SK-N-SH (cell line): Measurements from ENCODE around the gene MMP28. TPM values are rescaled to one million over a fixed set of nuclear protein-coding genes. Genes with fewer than 3 reads are reported as not detected.
A peak's percentile ranks its signal among the peaks of the same experiment; 100 is the strongest.

ENCODE experiments used
- CTCF ChIA-PET: fragments of 300-600, 350-600 bp; formaldehyde crosslinking; extraction: SDS; loops from one replicate; lab custom pipeline; 2021; lab: Yijun Ruan, JAX
- POLR2A ChIA-PET: fragments of 350-600 bp; sonication (Branson Sonifier 250); formaldehyde crosslinking; extraction: SDS; loops from one replicate; lab custom pipeline; 2020; ENCODE audit warnings: antibody characterized with exemption, inconsistent platforms; lab: Yijun Ruan, JAX
- DNase-seq: peaks from one replicate; pipeline ENCODE4 v3.0.0; 2012
- H2AFZ ChIP-seq: fragments of 200-600 bp; sonication (generic); 2 replicates; pipeline ENCODE4 v1.8.1; 2016; ENCODE audit warnings: antibody characterized with exemption, mild to moderate bottlenecking, low read depth
- H3F3A ChIP-seq: fragments of 200-600 bp; sonication (generic); replicated peaks from 2 replicates; pipeline ENCODE3; 2016; ENCODE audit warnings: antibody characterized with exemption, mild to moderate bottlenecking; ENCODE audit not compliant: insufficient read depth
- H3K27ac ChIP-seq, 2 experiments: fragments of 200-500 bp in 1 of 2; fragments of 200-600 bp in 1 of 2; sonication (Bioruptor generic) in 1 of 2; sonication (generic), shearing (Covaris generic) in 1 of 2; 2 replicates each; pipeline versions ENCODE4 v1.5.1 to v1.6.1; 2014 to 2016; ENCODE audit warnings: low read depth in 2 of 2, inconsistent platforms in 1 of 2, low read length in 1 of 2, mild to moderate bottlenecking in 1 of 2, mixed read lengths in 1 of 2
- H3K27me3 ChIP-seq: fragments of 200-600 bp; sonication (generic), shearing (Covaris generic); 2 replicates; pipeline ENCODE4 v1.6.1; 2016; ENCODE audit warnings: mixed run types; ENCODE audit not compliant: insufficient read depth
- H3K36me3 ChIP-seq, 2 experiments: fragments of 200-500 bp in 1 of 2; fragments of 200-600 bp in 1 of 2; sonication (Bioruptor generic) in 1 of 2; sonication (generic) in 1 of 2; replicated peaks in 1 of 2; 2 replicates each; pipeline versions ENCODE3 to v1.5.1; 2014 to 2016; ENCODE audit warnings: low read length in 1 of 2, mild to moderate bottlenecking in 1 of 2; ENCODE audit not compliant: insufficient read depth in 2 of 2, control insufficient read depth in 1 of 2
- H3K4me1 ChIP-seq, 2 experiments: fragments of 200-500 bp in 1 of 2; fragments of 200-600 bp in 1 of 2; sonication (Bioruptor generic) in 1 of 2; sonication (generic), shearing (Covaris generic) in 1 of 2; 2 replicates each; pipeline versions ENCODE4 v1.5.1 to v1.6.1; 2014 to 2016; ENCODE audit warnings: low read depth in 1 of 2, low read length in 1 of 2, mixed run types in 1 of 2; ENCODE audit not compliant: insufficient read depth in 2 of 2, control insufficient read depth in 1 of 2
- H3K4me2 ChIP-seq: fragments of 200-600 bp; sonication (generic), shearing (Covaris generic); 2 replicates; pipeline ENCODE4 v1.6.1; 2017; ENCODE audit warnings: mixed run types
- H3K4me3 ChIP-seq, 2 experiments: fragments of 200-500 bp in 1 of 2; fragments of 200-600 bp in 1 of 2; sonication (Bioruptor generic) in 1 of 2; sonication (generic), shearing (Covaris generic) in 1 of 2; 2 replicates each; pipeline versions ENCODE4 v1.5.1 to v1.8.1; 2014 to 2016; ENCODE audit warnings: low read depth in 2 of 2, inconsistent platforms in 1 of 2, low read length in 1 of 2, mild to moderate bottlenecking in 1 of 2, mixed read lengths in 1 of 2, moderate library complexity in 1 of 2
- H3K79me2 ChIP-seq: fragments of 200-600 bp; sonication (generic); 2 replicates; pipeline ENCODE4 v1.8.1; 2017; ENCODE audit warnings: mild to moderate bottlenecking; ENCODE audit not compliant: insufficient read depth
- H3K9ac ChIP-seq: fragments of 200-600 bp; sonication (generic); 2 replicates; pipeline ENCODE4 v1.6.1; 2017; ENCODE audit warnings: mixed run types
- H3K9me2 ChIP-seq: fragments of 200-600 bp; sonication (generic); 2 replicates; pipeline ENCODE4 v1.6.1; 2017; ENCODE audit warnings: mixed run types
- H3K9me3 ChIP-seq: fragments of 200-600 bp; sonication (generic); 2 replicates; pipeline ENCODE4 v1.6.1; 2017; ENCODE audit warnings: mixed run types, mild to moderate bottlenecking, moderate library complexity
- H4K20me1 ChIP-seq: fragments of 200-600 bp; sonication (generic); 2 replicates; pipeline ENCODE4 v1.6.1; 2017; ENCODE audit warnings: mild to moderate bottlenecking, mixed run types; ENCODE audit not compliant: insufficient read depth
- CHD2 ChIP-seq: fragments of 150-350 bp; IDR thresholded peaks from 2 replicates; pipeline ENCODE4 v1.6.1; 2018; ENCODE audit warnings: low read length; ENCODE audit not compliant: partially characterized antibody
- ELF1 ChIP-seq: IDR thresholded peaks from 2 replicates; pipeline ENCODE4 v1.4.0; 2012
- FOSL2 ChIP-seq: IDR thresholded peaks from 2 replicates; pipeline ENCODE4 v1.4.0; 2012; ENCODE audit warnings: low read depth, mild to moderate bottlenecking, moderate library complexity, borderline replicate concordance
- FOXM1 ChIP-seq: IDR thresholded peaks from 2 replicates; pipeline ENCODE4 v1.4.0; 2012; ENCODE audit warnings: low read depth, mild to moderate bottlenecking
- JUND ChIP-seq: IDR thresholded peaks from 2 replicates; pipeline ENCODE4 v1.4.0; 2012
- MAX ChIP-seq: IDR thresholded peaks from 2 replicates; pipeline ENCODE4 v1.4.0; 2012; ENCODE audit warnings: low read depth
- MEF2A ChIP-seq: IDR thresholded peaks from 2 replicates; pipeline ENCODE4 v1.4.0; 2012; ENCODE audit warnings: low read depth, borderline replicate concordance
- NRF1 ChIP-seq: IDR thresholded peaks from 2 replicates; pipeline ENCODE4 v1.6.1; 2012; ENCODE audit warnings: low read depth, mild to moderate bottlenecking, low read length
- RAD21 ChIP-seq: IDR thresholded peaks from 2 replicates; pipeline ENCODE4 v1.6.1; 2012; ENCODE audit warnings: mild to moderate bottlenecking, low read length
- RCOR1 ChIP-seq: fragments of 150-350 bp; IDR thresholded peaks from 2 replicates; pipeline ENCODE4 v1.6.1; 2017; ENCODE audit warnings: antibody characterized with exemption, low read length
- RFX5 ChIP-seq: IDR thresholded peaks from 2 replicates; pipeline ENCODE4 v1.6.1; 2012; ENCODE audit warnings: mild to moderate bottlenecking, improper control_type of control experiment, low read length
- RXRA ChIP-seq: IDR thresholded peaks from 2 replicates; pipeline ENCODE4 v1.4.0; 2012; ENCODE audit warnings: low read depth, mild to moderate bottlenecking, borderline replicate concordance
- SMC3 ChIP-seq: IDR thresholded peaks from 2 replicates; pipeline ENCODE4 v1.6.1; 2012; ENCODE audit warnings: low read depth, low read length, improper control_type of control experiment
- TAF1 ChIP-seq: IDR thresholded peaks from 2 replicates; pipeline ENCODE4 v1.6.1; 2012; ENCODE audit warnings: low read depth, mild to moderate bottlenecking, low read length, moderate library complexity, borderline replicate concordance
- TEAD4 ChIP-seq: IDR thresholded peaks from 2 replicates; pipeline ENCODE4 v1.4.0; 2012; ENCODE audit warnings: mild to moderate bottlenecking, borderline replicate concordance; ENCODE audit not compliant: insufficient read depth
- YY1 ChIP-seq: IDR thresholded peaks from 2 replicates; pipeline ENCODE4 v1.4.0; 2012; ENCODE audit warnings: low read depth, mild to moderate bottlenecking
- WGBS: methylation state at CpG from one replicate; pipeline ENCODE4 v1.1.6; 2017; ENCODE audit warnings: low lambda C conversion rate; 5-methylcytosine and 5-hydroxymethylcytosine counted together
- polyA plus RNA-seq, 3 experiments: library from polyadenylated mRNA; depleted of rRNA; stranded (reverse); fragments of >200 nt; gene quantifications; 2 replicates each; pipeline ENCODE4 v1.2.3, GENCODE V29; 2012
- TF ChIP-seq, protein P1 (sequence below): fragments of 200-600 bp; sonication (generic); IDR thresholded peaks from 2 replicates; pipeline ENCODE4 v1.6.1; 2017; ENCODE audit warnings: antibody characterized with exemption, mild to moderate bottlenecking, moderate library complexity
- TF ChIP-seq, protein P2 (sequence below): IDR thresholded peaks from 2 replicates; pipeline ENCODE4; 2012

Gene MMP28
- polyA plus RNA-seq, 1 of the 3 experiments (the other 2 are of a cell fraction), result 0.33 TPM

GRCh38 chr17:35807371-35808144 is 12.1 kb upstream of the MMP28 start:
- DNase-seq, result no peak
- H2AFZ ChIP-seq, result no peak overlapping the region

DNA sequence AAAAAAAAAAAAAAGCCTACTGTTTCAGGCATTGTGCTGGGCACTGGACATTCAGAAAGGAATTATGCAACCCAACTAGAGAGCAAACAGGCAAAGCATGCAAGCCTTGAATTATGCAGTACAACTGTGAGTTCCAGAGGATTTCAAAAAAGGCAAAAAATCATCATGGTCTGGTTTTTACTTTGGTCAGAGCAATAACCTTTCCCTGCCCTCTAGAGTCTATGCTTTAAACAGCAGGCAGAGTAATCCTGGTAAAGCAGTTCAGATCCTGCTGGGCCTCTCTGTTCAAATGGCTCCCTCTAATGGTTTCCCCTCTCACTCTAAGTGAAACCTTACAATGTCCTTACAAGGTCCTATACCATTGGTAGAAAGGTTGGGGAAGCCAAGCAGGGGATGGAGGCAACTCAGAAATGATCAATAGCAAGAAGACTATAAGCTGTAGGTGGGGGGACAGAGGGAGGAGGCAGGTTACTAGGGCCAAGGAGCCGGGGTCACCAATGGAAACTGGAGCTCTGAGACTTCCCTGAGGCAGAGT is 9.3 kb upstream of the MMP28 start:
- H2AFZ ChIP-seq, result no peak overlapping the region
- peak overlapping the region in 1 of 2 experiments; percentile 30; a peak in 1 of 4 replicates for H3K27ac ChIP-seq
- WGBS, result 24% methylated on average over 1 of the region's 1 CpG
- ChIA-PET POLR2A (interaction anchor here (0.6 to 1.4 kb wide), 2 partner anchors 29 to 41 kb away, joined by 4 to 7 read pairs; no protein-coding TSS in a partner anchor), CTCF (interaction anchor here (0.6 to 13.5 kb wide), 22 partner anchors 10 to 232 kb away, joined by 3 to 809 read pairs (median 4); partner anchors contain the start of genes C17orf50, MMP28 and RASL10B)
- no peak for TF ChIP-seq YY1
- peak; percentile 58 for TF ChIP-seq RCOR1
- TF ChIP-seq SMC3, result peak; percentile 100
- 0 out of 2 replicates have a peak, but pooled peaks have one; percentile 44 for TF ChIP-seq RFX5
- TF ChIP-seq JUND, result no peak
- TF ChIP-seq MEF2A, result no peak
- TF ChIP-seq CHD2, result peak; percentile 61
- peak; percentile 43; the same call in 1 of the 2 replicates for TF ChIP-seq NRF1
- peak; percentile 100 for TF ChIP-seq RAD21
- TF ChIP-seq, protein P1, sequence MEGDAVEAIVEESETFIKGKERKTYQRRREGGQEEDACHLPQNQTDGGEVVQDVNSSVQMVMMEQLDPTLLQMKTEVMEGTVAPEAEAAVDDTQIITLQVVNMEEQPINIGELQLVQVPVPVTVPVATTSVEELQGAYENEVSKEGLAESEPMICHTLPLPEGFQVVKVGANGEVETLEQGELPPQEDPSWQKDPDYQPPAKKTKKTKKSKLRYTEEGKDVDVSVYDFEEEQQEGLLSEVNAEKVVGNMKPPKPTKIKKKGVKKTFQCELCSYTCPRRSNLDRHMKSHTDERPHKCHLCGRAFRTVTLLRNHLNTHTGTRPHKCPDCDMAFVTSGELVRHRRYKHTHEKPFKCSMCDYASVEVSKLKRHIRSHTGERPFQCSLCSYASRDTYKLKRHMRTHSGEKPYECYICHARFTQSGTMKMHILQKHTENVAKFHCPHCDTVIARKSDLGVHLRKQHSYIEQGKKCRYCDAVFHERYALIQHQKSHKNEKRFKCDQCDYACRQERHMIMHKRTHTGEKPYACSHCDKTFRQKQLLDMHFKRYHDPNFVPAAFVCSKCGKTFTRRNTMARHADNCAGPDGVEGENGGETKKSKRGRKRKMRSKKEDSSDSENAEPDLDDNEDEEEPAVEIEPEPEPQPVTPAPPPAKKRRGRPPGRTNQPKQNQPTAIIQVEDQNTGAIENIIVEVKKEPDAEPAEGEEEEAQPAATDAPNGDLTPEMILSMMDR, result peak; percentile 95
- H3K9ac ChIP-seq, result no peak overlapping the region
- no peak overlapping the region for H3K4me2 ChIP-seq
- H3K4me3 ChIP-seq, result no peak overlapping the region; a peak in 1 of 4 replicates
- H3K36me3 ChIP-seq, result no peaks in the 10 kb centered on the region
- no peaks in the 10 kb centered on the region for H3K27me3 ChIP-seq
- peaks cover 4% of the 10 kb centered on the region for H3K79me2 ChIP-seq
- H3K4me1 ChIP-seq, result peaks cover 0 to 29% of the 10 kb centered on the region in 2 experiments; a peak in 3 of 4 replicates
- H3K9me3 ChIP-seq, result no peaks in the 10 kb centered on the region
- H3K9me2 ChIP-seq, result no peaks in the 10 kb centered on the region
- H3F3A ChIP-seq, result no peaks in the 10 kb centered on the region
- DNase-seq, result peak; percentile 81
- H4K20me1 ChIP-seq, result no peaks in the 10 kb centered on the region

More at GRCh38 chr17:35807371-35808144, 12.1 kb upstream of the MMP28 start:
- no peak for TF ChIP-seq YY1
- TF ChIP-seq FOSL2, result no peak
- TF ChIP-seq RXRA, result no peak
- no peak for TF ChIP-seq TAF1
- no peak for TF ChIP-seq NRF1
- TF ChIP-seq, protein P2, sequence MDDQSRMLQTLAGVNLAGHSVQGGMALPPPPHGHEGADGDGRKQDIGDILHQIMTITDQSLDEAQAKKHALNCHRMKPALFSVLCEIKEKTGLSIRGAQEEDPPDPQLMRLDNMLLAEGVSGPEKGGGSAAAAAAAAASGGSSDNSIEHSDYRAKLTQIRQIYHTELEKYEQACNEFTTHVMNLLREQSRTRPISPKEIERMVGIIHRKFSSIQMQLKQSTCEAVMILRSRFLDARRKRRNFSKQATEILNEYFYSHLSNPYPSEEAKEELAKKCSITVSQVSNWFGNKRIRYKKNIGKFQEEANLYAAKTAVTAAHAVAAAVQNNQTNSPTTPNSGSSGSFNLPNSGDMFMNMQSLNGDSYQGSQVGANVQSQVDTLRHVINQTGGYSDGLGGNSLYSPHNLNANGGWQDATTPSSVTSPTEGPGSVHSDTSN, result no peak
- TF ChIP-seq RCOR1, result no peak
- no peak for TF ChIP-seq MAX
- no peak for TF ChIP-seq TEAD4
- TF ChIP-seq FOXM1, result no peak
- TF ChIP-seq ELF1, result no peak
- TF ChIP-seq, protein P1, result no peak
- Histone ChIP-seq H3F3A (no peaks in the 10 kb centered on the region), H3K4me3 (no peak overlapping the region), H3K79me2 (peaks cover 33% of the 10 kb centered on the region), H3K36me3 (peaks cover 0 to 5% of the 10 kb centered on the region in 2 experiments), H3K9me2 (no peaks in the 10 kb centered on the region), H4K20me1 (peaks cover 27% of the 10 kb centered on the region), H3K9ac (no peak overlapping the region), H3K4me1 (peaks cover 0 to 17% of the 10 kb centered on the region in 2 experiments; a peak in 3 of 4 replicates), H3K4me2 (no peak overlapping the region), H3K27me3 (no peaks in the 10 kb centered on the region), H3K27ac (peak overlapping the region in 1 of 2 experiments; percentile 7; a peak in 1 of 4 replicates), H3K9me3 (no peaks in the 10 kb centered on the region)
- WGBS, result 83% methylated on average over 7 of the region's 7 CpGs
- ChIA-PET CTCF (interaction anchor here (0.7 to 13.5 kb wide), 10 partner anchors 12 to 395 kb away, joined by 3 to 809 read pairs (median 6); partner anchors contain the start of genes C17orf50 and MMP28), POLR2A (interaction anchor here (0.5 to 4.2 kb wide), 6 partner anchors 23 to 229 kb away, joined by 3 to 65 read pairs (median 9); partner anchors contain the start of genes AP2B1 and PEX12)
